HG02981 (cell line): Measurements from ENCODE around the gene FBXW9.
A peak's percentile ranks its signal among the peaks of the same experiment; 100 is the strongest.
"Not testable (repeated sequence)": the region's sequence is repeated elsewhere in the genome, so short reads cannot be mapped to it uniquely, and the experiment has no call there.

ENCODE experiments used
- ATAC-seq: cut with Tn5 transposase; IDR thresholded peaks from one replicate; pipeline ENCODE4 v1.9.1; 2021; ENCODE audit warnings: mild to moderate bottlenecking, moderate library complexity; ENCODE audit not compliant: unreplicated experiment

The FBXW9 gene

DNA sequence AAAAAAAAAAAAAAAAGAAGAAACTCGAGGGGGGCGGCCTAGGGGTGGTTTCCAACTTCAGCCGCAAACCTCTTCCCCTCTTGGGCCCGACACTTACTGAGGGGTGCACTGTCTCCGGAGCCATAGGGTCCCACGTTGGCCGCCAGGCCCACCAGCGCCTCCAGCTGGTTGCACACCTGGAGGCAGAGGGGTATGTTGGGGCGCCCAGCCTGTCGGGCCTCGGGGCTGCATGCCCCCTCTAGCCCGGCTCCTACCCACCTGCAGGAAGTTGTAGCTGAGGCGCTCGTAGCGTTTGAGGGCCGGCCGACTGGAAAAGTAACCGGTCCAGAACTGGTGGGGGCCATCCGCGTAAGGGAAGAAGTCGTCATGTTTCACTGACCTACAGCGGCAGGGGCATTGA is 38.5 kb downstream of the FBXW9 start:
- no peak for ATAC-seq

DNA sequence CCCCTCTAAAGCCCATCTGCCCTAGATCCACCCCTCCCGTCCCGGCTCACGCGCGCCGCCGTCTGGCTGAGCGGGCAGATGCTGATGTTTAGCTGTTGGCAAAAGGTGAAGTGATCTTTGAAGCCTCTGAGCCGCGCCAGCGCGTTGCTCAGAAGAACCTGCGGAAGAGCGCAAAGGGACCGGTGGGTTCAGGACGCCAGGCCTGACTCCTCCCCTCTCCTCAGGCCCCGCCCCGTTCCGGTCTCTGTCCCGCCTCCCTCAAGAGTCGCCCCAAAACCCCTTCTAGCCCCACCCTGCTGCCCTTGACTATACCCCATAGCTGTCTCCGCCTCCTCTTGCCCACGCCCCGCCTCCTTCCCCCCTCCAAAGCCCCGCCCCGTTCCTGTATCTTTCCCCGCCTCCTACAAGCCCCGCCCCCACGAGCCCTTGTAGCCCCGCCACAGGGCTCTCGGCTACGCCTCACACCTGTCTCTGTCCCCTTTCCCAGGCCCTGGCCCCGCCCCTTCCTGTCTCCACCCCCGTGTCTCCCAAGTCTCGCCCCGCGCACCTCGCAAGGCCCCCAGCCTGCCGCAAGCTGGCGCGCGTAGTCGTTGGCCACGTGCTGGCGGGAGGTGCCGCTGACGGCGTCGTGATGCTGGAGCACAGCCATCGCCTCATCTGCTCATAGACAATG is 39.4 kb downstream of the FBXW9 start:
- no peak for ATAC-seq

DNA sequence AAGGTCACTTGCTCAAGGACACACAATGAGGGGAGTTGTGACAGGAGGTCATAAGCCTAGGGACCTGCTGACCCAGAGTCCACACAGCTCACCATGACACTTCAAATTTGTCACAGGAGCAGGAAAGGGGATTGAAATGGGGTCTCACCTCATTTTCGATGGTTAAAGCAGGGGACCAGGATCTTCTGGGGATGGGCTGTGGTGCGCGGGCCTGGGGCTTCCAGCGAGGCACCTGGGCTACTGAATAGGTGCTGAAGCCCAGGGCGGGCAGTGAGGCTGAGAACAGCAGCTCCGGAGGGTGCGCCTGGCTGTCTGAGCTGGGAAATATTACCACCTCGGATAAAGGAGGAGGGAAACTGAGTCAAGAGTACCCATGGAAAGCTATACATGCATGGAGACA is 40.9 kb downstream of the FBXW9 start:
- no peak for ATAC-seq

DNA sequence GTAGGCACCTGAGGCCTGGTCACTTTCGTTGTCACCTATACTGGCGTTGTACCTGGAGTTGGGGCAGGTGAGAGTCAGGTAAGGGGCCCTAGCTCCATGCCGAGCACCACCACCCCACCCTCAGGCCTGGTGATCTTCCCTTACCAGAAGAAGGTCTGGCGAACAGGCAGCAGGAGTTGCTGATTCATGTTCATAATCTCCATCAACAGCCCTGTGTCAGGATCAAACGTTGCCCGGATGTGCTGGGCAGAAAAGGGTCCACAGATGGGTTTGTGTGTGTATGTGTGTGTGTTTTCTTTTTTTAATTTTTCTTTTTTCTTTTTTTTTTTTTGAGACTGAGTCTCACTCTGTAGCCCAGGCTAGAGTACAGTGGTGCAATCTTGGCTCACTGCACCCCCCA is 44.2 kb downstream of the FBXW9 start:
- ATAC-seq = no peak

DNA sequence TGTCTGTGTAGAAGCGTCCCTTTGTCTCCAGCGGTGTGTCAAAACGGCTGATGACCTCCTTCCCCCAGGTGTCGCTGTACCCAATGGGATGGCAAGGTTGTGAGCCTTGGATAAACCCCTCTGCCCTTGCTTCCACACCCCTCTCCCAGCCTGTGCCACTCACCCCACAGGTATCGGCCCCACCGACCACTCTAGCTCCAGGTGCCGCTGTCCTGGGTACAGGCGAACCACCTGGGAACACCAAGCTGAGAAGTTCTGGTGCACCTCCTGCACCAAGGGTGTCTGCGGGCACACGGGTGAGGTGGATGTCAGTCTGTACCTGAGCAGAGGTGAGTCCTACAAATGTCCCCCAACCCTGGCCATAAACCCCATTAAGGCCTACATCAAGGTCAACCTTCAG is 46.5 kb downstream of the FBXW9 start:
- no peak for ATAC-seq

DNA sequence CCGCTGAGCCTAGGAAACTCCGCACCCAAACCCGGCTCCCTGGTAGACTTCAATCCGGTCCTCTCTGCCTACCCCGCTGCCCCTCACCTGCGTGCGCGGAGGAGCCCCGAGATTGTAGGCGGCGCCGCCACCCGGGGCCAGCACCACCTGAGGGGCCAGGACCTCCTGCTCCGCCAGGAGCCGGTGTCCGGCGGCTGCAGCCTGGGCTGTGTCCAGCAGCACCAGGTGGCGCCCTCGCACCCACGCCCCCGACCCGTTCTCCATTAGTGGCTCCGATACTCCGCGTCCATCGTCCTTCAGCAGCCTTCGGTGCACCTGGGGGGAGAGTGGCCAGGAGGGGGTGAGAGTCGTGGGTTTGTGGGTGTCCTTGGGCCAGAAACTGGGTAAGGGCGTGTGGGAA is 48.3 kb downstream of the FBXW9 start:
- no peak for ATAC-seq

DNA sequence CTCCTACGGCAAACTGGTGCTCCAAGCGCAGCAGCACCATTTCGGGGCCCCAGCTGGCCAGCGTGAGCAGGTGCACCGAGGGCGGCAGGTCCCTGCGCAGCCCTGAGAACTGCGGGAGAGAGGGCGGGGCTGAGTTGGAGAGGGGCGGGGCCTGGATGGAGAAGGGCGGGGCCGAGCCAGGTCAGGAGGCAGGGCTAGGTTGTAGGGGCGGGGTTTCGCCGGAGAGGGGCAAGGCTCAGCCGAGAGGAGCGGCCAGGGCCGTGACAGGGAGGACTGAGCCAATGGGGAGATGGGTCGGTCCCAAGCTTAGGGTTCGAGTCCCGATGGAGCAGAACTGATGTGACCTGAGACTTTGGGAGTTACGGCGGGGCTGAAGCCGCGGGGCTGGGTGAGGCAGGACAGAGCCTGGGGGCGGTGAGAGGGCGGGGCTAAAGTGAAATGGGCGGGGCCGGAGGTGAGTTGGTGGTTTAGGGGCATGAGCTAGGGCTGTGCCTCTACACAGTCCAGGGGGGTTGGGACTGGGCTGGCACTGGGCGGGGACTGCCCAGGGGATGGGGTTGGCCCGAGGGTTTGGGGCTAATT is 48.9 kb downstream of the FBXW9 start:
- no peak for ATAC-seq

DNA sequence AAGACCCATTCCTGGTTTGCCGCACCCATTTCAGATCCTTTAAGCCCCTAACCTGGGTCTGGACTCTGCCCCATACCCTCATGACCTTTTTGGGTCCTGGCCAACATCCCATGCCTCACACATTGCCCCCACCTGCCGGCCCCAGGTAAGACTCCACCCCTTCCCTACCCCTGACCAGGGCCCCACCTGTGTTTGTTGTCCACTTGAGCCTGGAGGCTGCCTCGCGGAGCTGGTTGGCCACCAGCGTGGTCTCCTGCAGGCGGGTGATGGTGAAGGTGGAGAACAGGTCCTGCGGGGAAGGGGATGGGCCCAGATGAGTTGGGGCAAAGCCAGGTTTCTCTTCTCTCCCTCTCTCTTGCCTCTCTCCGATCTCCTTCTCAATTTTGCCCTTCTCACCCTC is 49.4 kb downstream of the FBXW9 start:
- no peak for ATAC-seq

DNA sequence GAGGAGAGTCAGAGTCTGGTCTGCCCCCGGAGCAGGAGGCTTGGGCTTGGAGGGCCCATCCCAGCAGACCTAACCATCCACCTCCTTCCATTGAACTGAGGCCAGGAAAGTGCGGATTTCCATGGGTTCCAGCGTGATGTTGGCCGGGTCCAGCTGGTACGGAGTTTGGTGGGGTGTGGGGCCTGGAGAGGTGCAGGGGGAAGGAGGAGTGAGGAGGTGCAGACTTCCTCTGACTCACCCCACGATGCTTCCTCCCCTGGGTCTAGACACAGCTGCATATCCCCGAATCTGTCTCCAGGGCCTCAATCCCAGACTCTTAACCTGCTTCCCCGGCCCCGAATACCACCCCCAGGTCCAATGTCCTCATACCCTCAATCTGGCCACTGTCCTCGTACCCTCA is 49.9 kb downstream of the FBXW9 start:
- ATAC-seq = no peak

DNA sequence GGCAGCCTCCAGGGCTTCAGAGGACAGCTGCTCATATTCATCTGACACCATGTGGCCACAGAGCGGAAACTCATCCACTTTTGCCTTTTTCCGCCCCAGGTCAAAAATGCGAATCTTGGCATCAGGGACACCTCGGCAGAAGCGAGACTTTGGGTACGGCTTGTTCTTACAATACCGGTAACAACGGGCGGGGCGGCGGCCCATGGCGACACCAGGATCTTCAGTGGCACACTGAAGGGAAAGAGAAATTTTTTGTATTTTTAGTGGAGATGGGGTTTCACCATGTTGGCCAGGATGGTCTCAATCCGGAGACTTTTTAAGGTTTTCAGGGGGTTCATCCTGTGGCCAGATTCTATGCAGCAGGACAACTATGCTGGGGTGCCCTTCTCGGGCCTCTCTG is 52.7 kb downstream of the FBXW9 start:
- ATAC-seq = not testable (repeated sequence)

DNA sequence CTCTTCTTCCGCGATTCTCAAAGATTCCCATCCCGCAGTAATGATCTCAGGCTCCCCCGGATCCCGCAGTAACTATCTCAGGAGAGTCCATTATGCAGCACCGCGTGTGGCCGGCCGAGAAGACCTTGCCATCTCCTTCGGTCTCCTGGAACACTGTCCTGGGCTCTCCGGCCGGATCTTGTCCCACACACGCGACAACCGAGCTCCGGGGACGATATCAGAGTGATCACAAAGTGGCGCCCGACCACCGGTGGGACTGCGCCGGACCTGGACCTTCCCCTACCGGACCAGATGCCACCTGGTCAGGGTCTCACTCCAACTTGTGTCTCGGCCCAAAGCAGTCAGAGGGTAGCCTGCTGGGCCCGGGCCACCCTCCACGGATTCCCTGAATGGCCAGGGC is 53.9 kb downstream of the FBXW9 start:
- ATAC-seq = no peak

DNA sequence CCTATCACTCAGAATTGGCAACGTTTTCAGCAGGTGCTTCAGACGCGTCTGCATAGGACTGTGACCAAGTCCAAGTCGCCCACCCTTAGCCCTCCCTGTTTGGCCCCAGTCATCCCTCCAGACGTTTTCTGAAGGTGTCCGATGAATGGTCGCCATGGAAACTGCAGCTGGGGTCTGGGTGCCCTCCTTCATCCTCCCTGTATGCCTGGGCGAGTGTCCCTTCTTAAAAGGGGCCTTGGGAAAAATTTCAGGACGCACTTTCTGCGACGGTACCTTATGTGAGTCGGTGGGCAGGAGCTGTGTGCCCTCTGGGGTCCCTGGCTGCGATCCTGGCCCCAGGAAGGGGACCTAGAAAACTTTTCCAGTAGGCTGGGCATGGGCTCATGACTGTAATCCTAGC is 55.0 kb downstream of the FBXW9 start:
- ATAC-seq = no peak

DNA sequence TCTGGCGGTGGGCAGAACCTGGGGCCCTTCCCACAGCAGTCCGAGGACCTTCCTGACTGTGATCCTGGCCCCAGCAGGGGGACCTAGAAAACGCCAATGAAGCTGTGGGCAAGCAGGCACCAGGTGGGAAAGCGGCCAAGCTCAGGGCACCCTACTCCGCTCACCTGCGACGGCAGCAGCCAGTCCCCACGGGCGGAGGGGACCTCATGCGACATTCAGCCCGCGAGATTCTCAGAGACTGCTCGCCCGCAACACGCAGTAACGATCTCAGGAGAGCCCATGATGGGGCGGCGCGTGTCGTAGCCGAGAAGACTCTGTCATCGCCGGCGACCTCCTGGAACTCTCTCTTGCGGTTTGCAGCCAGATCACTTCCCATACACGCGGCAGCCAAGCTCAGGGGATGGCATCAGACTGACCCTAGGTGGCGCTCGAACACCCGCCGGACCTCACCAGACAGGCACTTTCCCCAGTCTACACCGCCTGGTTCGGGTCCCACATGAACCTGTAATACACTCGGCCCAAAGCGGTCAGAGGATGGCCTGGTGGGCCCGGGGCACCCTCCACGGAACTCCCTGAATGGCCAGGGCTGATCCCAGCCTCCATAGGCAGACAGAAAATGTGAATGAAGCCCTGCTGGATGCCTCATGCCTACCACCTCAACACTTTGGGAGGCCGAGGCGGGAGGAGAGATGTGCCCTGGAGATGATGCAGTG is 56.4 kb downstream of the FBXW9 start:
- ATAC-seq = peak; percentile 72
